SJSA1 (cell line): ENCODE data around the gene RNF41. TPM values are rescaled to one million over a fixed set of nuclear protein-coding genes. Genes with fewer than 3 reads are reported as not detected.
A peak's percentile ranks its signal among the peaks of the same experiment; 100 is the strongest.

Source experiments
- DNase-seq, 2 experiments: peaks; one replicate each; pipeline ENCODE4 v3.0.0-alpha.2; 2015 to 2020; ENCODE audit warnings: low spot score in 2 of 2, low read depth in 1 of 2
- H3K27ac ChIP-seq: fragments of 250-450 bp; sonication (Bioruptor Pico); 2 replicates; pipeline ENCODE4 v1.5.1; 2020; ENCODE audit warnings: mild to moderate bottlenecking, moderate library complexity
- H3K27me3 ChIP-seq: fragments of 250-450 bp; sonication (Bioruptor Pico); replicated peaks from 2 replicates; pipeline ENCODE4 v1.5.1; 2020; ENCODE audit warnings: mild to moderate bottlenecking, moderate library complexity
- H3K36me3 ChIP-seq: fragments of 250-450 bp; sonication (Bioruptor Pico); 2 replicates; pipeline ENCODE4 v1.5.1; 2020; ENCODE audit warnings: mild to moderate bottlenecking
- H3K4me1 ChIP-seq: fragments of 250-450 bp; sonication (Bioruptor Pico); replicated peaks from 2 replicates; pipeline ENCODE4 v1.6.1; 2021; ENCODE audit warnings: mild to moderate bottlenecking
- H3K4me3 ChIP-seq: fragments of 250-450 bp; sonication (Bioruptor Pico); 2 replicates; pipeline ENCODE4 v1.5.1; 2020; ENCODE audit warnings: mild to moderate bottlenecking
- H3K9me3 ChIP-seq: fragments of 250-450 bp; sonication (Bioruptor Pico); replicated peaks from 2 replicates; pipeline ENCODE4 v1.5.1; 2020; ENCODE audit warnings: mild to moderate bottlenecking
- total RNA-seq: library from RNA; depleted of rRNA; stranded (reverse); fragments of >200 nt; shearing (Covaris generic); gene quantifications from 2 replicates; pipeline ENCODE4 v1.2.3, GENCODE V29; 2014

Gene RNF41
- total RNA-seq, 1 experiment from 2014 or later = 46.7 TPM

- H3K27ac ChIP-seq = no peak overlapping the region
- H3K27me3 ChIP-seq = no peaks in the 10 kb centered on the region
- H3K4me3 ChIP-seq = no peak overlapping the region
- H3K4me1 ChIP-seq = no peaks in the 10 kb centered on the region
- no peak for DNase-seq
- peaks cover 36% of the 10 kb centered on the region for H3K36me3 ChIP-seq
- no peaks in the 10 kb centered on the region for H3K9me3 ChIP-seq
Observed at GRCh38 chr12:56234746-56235436, 13.2 kb upstream of the RNF41 start.

- Histone ChIP-seq H3K4me3 (no peak overlapping the region), H3K27me3 (no peaks in the 10 kb centered on the region), H3K4me1 (no peaks in the 10 kb centered on the region), H3K36me3 (peaks cover 3% of the 10 kb centered on the region), H3K9me3 (no peaks in the 10 kb centered on the region), H3K27ac (no peak overlapping the region)
- no peak for DNase-seq
Observed at GRCh38 chr12:56231184-56231582, 9.5 kb upstream of the RNF41 start.

- Histone ChIP-seq H3K4me3 (no peak overlapping the region), H3K27me3 (no peaks in the 10 kb centered on the region), H3K27ac (no peak overlapping the region), H3K4me1 (no peaks in the 10 kb centered on the region), H3K9me3 (no peaks in the 10 kb centered on the region), H3K36me3 (no peaks in the 10 kb centered on the region)
- DNase-seq = no peak
Observed at GRCh38 chr12:56230432-56231183, 8.9 kb upstream of the RNF41 start.

GRCh38 chr12:56229916-56230431 is 8.3 kb upstream of the RNF41 start, which contains the start of gene SLC39A5:
Gene SLC39A5 (plus strand): TSS chr12:56230051. CDS start chr12:56231275, 1,224 bp downstream.
- no peaks in the 10 kb centered on the region for H3K36me3 ChIP-seq
- H3K4me1 ChIP-seq = no peaks in the 10 kb centered on the region; the same call in 1 of the 2 replicates
- no peaks in the 10 kb centered on the region for H3K27me3 ChIP-seq
- no peak within 1 kb of the TSS for H3K4me3 ChIP-seq
- no peak for DNase-seq
- no peak within 1 kb of the TSS for H3K27ac ChIP-seq
- H3K9me3 ChIP-seq = no peaks in the 10 kb centered on the region

- Histone ChIP-seq H3K4me1 (no peaks in the 10 kb centered on the region; the same call in 1 of the 2 replicates), H3K27me3 (no peaks in the 10 kb centered on the region), H3K9me3 (no peaks in the 10 kb centered on the region), H3K4me3 (no peak overlapping the region), H3K27ac (no peak overlapping the region), H3K36me3 (no peaks in the 10 kb centered on the region)
- DNase-seq = no peak
Observed at GRCh38 chr12:56229082-56229481, 7.4 kb upstream of the RNF41 start.

GRCh38 chr12:56224954-56225353 is 3.2 kb upstream of the RNF41 start:
- no peaks in the 10 kb centered on the region; the same call in none of the 2 replicates for H3K36me3 ChIP-seq
- H3K27ac ChIP-seq = no peak overlapping the region
- H3K4me1 ChIP-seq = peaks cover 20% of the 10 kb centered on the region
- H3K27me3 ChIP-seq = no peaks in the 10 kb centered on the region
- no peaks in the 10 kb centered on the region for H3K9me3 ChIP-seq
- DNase-seq = no peak
- peak overlapping the region; percentile 48 for H3K4me3 ChIP-seq

- Histone ChIP-seq H3K9me3 (no peaks in the 10 kb centered on the region), H3K4me1 (peaks cover 20% of the 10 kb centered on the region), H3K4me3 (peak within 1 kb of the TSS; percentile 48), H3K36me3 (no peaks in the 10 kb centered on the region; the same call in none of the 2 replicates), H3K27me3 (no peaks in the 10 kb centered on the region), H3K27ac (peak within 1 kb of the TSS; percentile 32)
- DNase-seq = peak; percentile 97 to 98
Observed at GRCh38 chr12:56224102-56224701, 2.5 kb upstream of the RNF41 start, which contains the start of gene NABP2. Gene NABP2 (plus strand): TSS chr12:56224342. CDS start chr12:56224857, 515 bp downstream.

GRCh38 chr12:56223571-56224101 is 1.9 kb upstream of the RNF41 start:
- DNase-seq = no peak
- Histone ChIP-seq H3K27ac (peak overlapping the region; percentile 32), H3K9me3 (no peaks in the 10 kb centered on the region), H3K36me3 (no peaks in the 10 kb centered on the region; the same call in none of the 2 replicates), H3K27me3 (no peaks in the 10 kb centered on the region), H3K4me3 (peak overlapping the region; percentile 48), H3K4me1 (peaks cover 20% of the 10 kb centered on the region)

GRCh38 chr12:56222531-56222895 is 791 bp upstream of the RNF41 start:
- Histone ChIP-seq H3K36me3 (no peaks in the 10 kb centered on the region; the same call in none of the 2 replicates), H3K9me3 (no peaks in the 10 kb centered on the region), H3K27ac (peak overlapping the region; percentile 77), H3K27me3 (no peaks in the 10 kb centered on the region), H3K4me1 (peaks cover 20% of the 10 kb centered on the region), H3K4me3 (peak overlapping the region; percentile 56)
- DNase-seq = no peak

- Histone ChIP-seq H3K9me3 (no peaks in the 10 kb centered on the region), H3K27ac (peak overlapping the region; percentile 77), H3K4me3 (peak overlapping the region; percentile 56), H3K27me3 (no peaks in the 10 kb centered on the region), H3K36me3 (peaks cover 5% of the 10 kb centered on the region), H3K4me1 (peaks cover 20% of the 10 kb centered on the region)
- DNase-seq = peak; percentile 64 to 74
Observed at GRCh38 chr12:56221232-56221756, 428 bp downstream of the RNF41 start.

GRCh38 chr12:56220611-56221231 is 1.0 kb downstream of the RNF41 start:
- Histone ChIP-seq H3K27ac (peak overlapping the region; percentile 77), H3K4me3 (peak overlapping the region; percentile 56), H3K36me3 (peaks cover 7% of the 10 kb centered on the region), H3K27me3 (no peaks in the 10 kb centered on the region), H3K9me3 (no peaks in the 10 kb centered on the region), H3K4me1 (peaks cover 20% of the 10 kb centered on the region)
- DNase-seq = peak in 1 of 2 experiments; percentile 30

- Histone ChIP-seq H3K9me3 (no peaks in the 10 kb centered on the region), H3K27ac (no peak overlapping the region), H3K36me3 (peaks cover 12% of the 10 kb centered on the region), H3K4me3 (no peak overlapping the region), H3K27me3 (no peaks in the 10 kb centered on the region), H3K4me1 (peaks cover 20% of the 10 kb centered on the region)
- no peak for DNase-seq
Observed at GRCh38 chr12:56219840-56220239, 1.9 kb downstream of the RNF41 start.

- no peak overlapping the region for H3K27ac ChIP-seq
- peaks cover 9% of the 10 kb centered on the region for H3K4me1 ChIP-seq
- no peak for DNase-seq
- H3K9me3 ChIP-seq = no peaks in the 10 kb centered on the region
- H3K27me3 ChIP-seq = no peaks in the 10 kb centered on the region
- H3K4me3 ChIP-seq = no peak overlapping the region
- peaks cover 44% of the 10 kb centered on the region for H3K36me3 ChIP-seq
Observed at GRCh38 chr12:56216461-56216860, 5.3 kb downstream of the RNF41 start.
